Frontal cortex (tissue), 4 donors: ENCODE results near the gene MAEL. TPM values are rescaled to one million over a fixed set of nuclear protein-coding genes. Genes with fewer than 3 reads are reported as not detected.

Experiments
- DNase-seq, 2 donors: peaks; one replicate each; pipeline ENCODE4 v3.0.0; 2012; ENCODE audit warnings: low spot score in 2 of 2
- FAIRE-seq: peaks from 2 replicates; lab custom pipeline; 2012; peaks lifted over from hg19 to GRCh38; lab: Jason Lieb, UNC
- total RNA-seq: library from RNA; depleted of rRNA; stranded (reverse); fragments of >200 nt; gene quantifications from one replicate; pipeline ENCODE4 v1.2.3, GENCODE V29; 2014
- donor health status: control.
- donor health status: control.
- donor health status: control.

The MAEL gene
- total RNA-seq, 1 donor from 2014 or later, result 1.2 TPM

GRCh38 chr1:167051907-167052306 lies 62.8 kb downstream of the MAEL start:
- FAIRE-seq, result no peak
- no peak for DNase-seq

GRCh38 chr1:167052389-167052788 lies 63.3 kb downstream of the MAEL start:
- DNase-seq, result no peak
- no peak for FAIRE-seq

GRCh38 chr1:167054531-167054930 lies 65.5 kb downstream of the MAEL start:
- FAIRE-seq, result no peak
- no peak for DNase-seq

GRCh38 chr1:167054946-167055630 lies 66.0 kb downstream of the MAEL start:
- no peak for FAIRE-seq
- no peak for DNase-seq

GRCh38 chr1:167056529-167057231 lies 67.6 kb downstream of the MAEL start:
- DNase-seq, result no peak
- FAIRE-seq, result no peak

- FAIRE-seq (no peak), DNase-seq (peak in 1 of 2 donors; percentile 45)
Measured at GRCh38 chr1:167057241-167057688, 68.2 kb downstream of the MAEL start.

GRCh38 chr1:167059045-167059808 lies 70.1 kb downstream of the MAEL start:
- FAIRE-seq (no peak), DNase-seq (peak; percentile 47 to 57)

- FAIRE-seq (no peak), DNase-seq (no peak)
Measured at GRCh38 chr1:167059809-167060107, 70.7 kb downstream of the MAEL start.

GRCh38 chr1:167060141-167061072 lies 71.3 kb downstream of the MAEL start:
- FAIRE-seq, result no peak
- DNase-seq, result no peak

- FAIRE-seq, result no peak
- no peak for DNase-seq
Measured at GRCh38 chr1:167061073-167061464, 72.0 kb downstream of the MAEL start.

- no peak for FAIRE-seq
- DNase-seq, result no peak
Measured at GRCh38 chr1:167064621-167065020, 75.5 kb downstream of the MAEL start.

- DNase-seq (no peak), FAIRE-seq (no peak)
Measured at GRCh38 chr1:167065471-167065870, 76.4 kb downstream of the MAEL start.

- DNase-seq (peak; percentile 52 to 87), FAIRE-seq (no peak)
Measured at GRCh38 chr1:167066333-167067122, 77.4 kb downstream of the MAEL start.

GRCh38 chr1:167067904-167068303 lies 78.8 kb downstream of the MAEL start:
- no peak for FAIRE-seq
- DNase-seq, result no peak

- FAIRE-seq, result no peak
Measured at GRCh38 chr1:167068761-167069160, 79.7 kb downstream of the MAEL start.

GRCh38 chr1:167071286-167071685 lies 82.2 kb downstream of the MAEL start:
- FAIRE-seq (no peak), DNase-seq (no peak)

More at GRCh38 chr1:167068761-167069160, 79.7 kb downstream of the MAEL start:
- no peak for DNase-seq
